ENCODE data around the gene ZNF829.

The ZNF829 gene

GRCh38 chr19:36915992-36916830 is at the start of gene ZNF829, which contains the start of gene ZNF568:
Gene ZNF829 (minus strand): TSS chr19:36916291. CDS start chr19:36915167, 1,124 bp downstream.
Gene ZNF568 (plus strand): TSS chr19:36916332. CDS start chr19:36922771, 6,439 bp downstream.
- DNase-seq (ENCODE audit: low spot score): peak; percentile 85

GRCh38 chr19:36963280-36963679 is 47.2 kb upstream of the ZNF829 start:
- no peak for DNase-seq (ENCODE audit: low spot score)

GRCh38 chr19:36962346-36962745 is 46.3 kb upstream of the ZNF829 start:
- DNase-seq (ENCODE audit: low spot score): no peak

- no peak for DNase-seq (ENCODE audit: low spot score)
Observed at GRCh38 chr19:36950335-36951119, 34.4 kb upstream of the ZNF829 start.

GRCh38 chr19:36939153-36939552 is 23.1 kb upstream of the ZNF829 start:
- DNase-seq (ENCODE audit: low spot score): no peak

- no peak for DNase-seq (ENCODE audit: low spot score)
Observed at GRCh38 chr19:36931684-36932083, 15.6 kb upstream of the ZNF829 start.

- no peak for DNase-seq (ENCODE audit: low spot score)
Observed at GRCh38 chr19:36918090-36918489, 2.0 kb upstream of the ZNF829 start.

GRCh38 chr19:36916991-36917390 is 900 bp upstream of the ZNF829 start:
- peak; percentile 19 for DNase-seq (ENCODE audit: low spot score)

GRCh38 chr19:36898422-36898821 is 17.7 kb downstream of the ZNF829 start:
- DNase-seq (ENCODE audit: low spot score): no peak

- DNase-seq (ENCODE audit: low spot score): no peak
Observed at GRCh38 chr19:36894849-36895383, 21.2 kb downstream of the ZNF829 start.

GRCh38 chr19:36891768-36892357 is 24.2 kb downstream of the ZNF829 start:
- no peak for DNase-seq (ENCODE audit: low spot score)

GRCh38 chr19:36876993-36877938 is 38.8 kb downstream of the ZNF829 start:
- DNase-seq (ENCODE audit: low spot score): no peak

- no peak for DNase-seq (ENCODE audit: low spot score)
Observed at GRCh38 chr19:36851898-36852297, 64.2 kb downstream of the ZNF829 start.

GRCh38 chr19:36850559-36851442 is 65.3 kb downstream of the ZNF829 start, which contains the start of gene ZNF345:
Gene ZNF345 (plus strand): TSS chr19:36850876. CDS start chr19:36876831, 25,955 bp downstream.
- peak; percentile 96 for DNase-seq (ENCODE audit: low spot score)

GRCh38 chr19:36849701-36850558 is 66.2 kb downstream of the ZNF829 start:
- peak; percentile 93 for DNase-seq (ENCODE audit: low spot score)

GRCh38 chr19:36847968-36848367 is 68.1 kb downstream of the ZNF829 start:
- DNase-seq (ENCODE audit: low spot score): no peak

GRCh38 chr19:36838784-36839324 is 77.2 kb downstream of the ZNF829 start:
- DNase-seq (ENCODE audit: low spot score): no peak
